PC-3 (cell line): Measurements from ENCODE around the gene DHODH.

Experiments
- EZH2phosphoT487 ChIP-seq: fragments of 300-600 bp; sonication (generic); IDR thresholded peaks from 2 replicates; pipeline ENCODE4 v1.6.1; 2018; ENCODE audit warnings: mild to moderate bottlenecking, antibody characterized with exemption, low read length, borderline replicate concordance
- TF ChIP-seq, protein P1 (sequence below): fragments of 300-600 bp; sonication (generic); conservative IDR thresholded peaks from 2 replicates; pipeline ENCODE4 v1.5.1; 2017; ENCODE audit warnings: antibody characterized with exemption, low read depth, mild to moderate bottlenecking, low read length

DNA sequence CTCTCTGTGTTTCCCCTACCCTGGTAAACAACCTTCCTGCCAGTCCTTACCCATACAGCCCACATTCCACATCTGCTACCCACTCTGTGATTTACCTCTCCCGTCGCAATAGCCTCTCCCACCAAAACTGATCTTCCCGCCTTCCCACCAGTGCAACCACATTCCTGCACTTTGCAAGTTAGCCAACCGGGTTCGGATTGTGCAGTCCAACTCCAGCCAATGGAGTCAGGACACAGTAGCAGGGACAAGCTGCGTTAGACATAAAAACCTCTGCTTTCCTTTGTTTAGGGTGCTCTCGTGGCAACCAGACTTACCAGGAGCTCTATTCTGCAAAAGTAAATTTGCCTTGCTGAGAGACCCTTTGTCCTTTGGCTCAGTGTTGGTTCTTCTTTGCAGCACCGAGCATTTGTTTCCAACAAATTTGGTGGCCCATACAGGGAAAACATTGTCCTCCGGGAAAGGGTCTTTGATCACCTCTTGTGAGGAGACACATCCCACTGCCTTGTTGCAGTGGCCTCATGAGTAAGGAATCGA is 55.9 kb downstream of the DHODH start:
- TF ChIP-seq EZH2phosphoT487 = no peak
- TF ChIP-seq, protein P1, sequence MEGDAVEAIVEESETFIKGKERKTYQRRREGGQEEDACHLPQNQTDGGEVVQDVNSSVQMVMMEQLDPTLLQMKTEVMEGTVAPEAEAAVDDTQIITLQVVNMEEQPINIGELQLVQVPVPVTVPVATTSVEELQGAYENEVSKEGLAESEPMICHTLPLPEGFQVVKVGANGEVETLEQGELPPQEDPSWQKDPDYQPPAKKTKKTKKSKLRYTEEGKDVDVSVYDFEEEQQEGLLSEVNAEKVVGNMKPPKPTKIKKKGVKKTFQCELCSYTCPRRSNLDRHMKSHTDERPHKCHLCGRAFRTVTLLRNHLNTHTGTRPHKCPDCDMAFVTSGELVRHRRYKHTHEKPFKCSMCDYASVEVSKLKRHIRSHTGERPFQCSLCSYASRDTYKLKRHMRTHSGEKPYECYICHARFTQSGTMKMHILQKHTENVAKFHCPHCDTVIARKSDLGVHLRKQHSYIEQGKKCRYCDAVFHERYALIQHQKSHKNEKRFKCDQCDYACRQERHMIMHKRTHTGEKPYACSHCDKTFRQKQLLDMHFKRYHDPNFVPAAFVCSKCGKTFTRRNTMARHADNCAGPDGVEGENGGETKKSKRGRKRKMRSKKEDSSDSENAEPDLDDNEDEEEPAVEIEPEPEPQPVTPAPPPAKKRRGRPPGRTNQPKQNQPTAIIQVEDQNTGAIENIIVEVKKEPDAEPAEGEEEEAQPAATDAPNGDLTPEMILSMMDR = no peak
